ENCODE results near the gene NAT16. TPM values are rescaled to one million over a fixed set of nuclear protein-coding genes. Genes with fewer than 3 reads are reported as not detected.

NAT16 gene
- total and polyA plus RNA-seq, 10 of the 15 experiments (the other 5 are each of a cell fraction or from before 2014, with no cell fraction given), result not detected

GRCh38 chr7:101156866-101157589 is 23.1 kb downstream of the NAT16 start:
- POLR2A ChIA-PET, result interaction anchor here (1.5 to 2.0 kb wide), 2 partner anchors 8 to 15 kb away, joined by 5 read pairs; partner anchors contain the start of gene VGF
- H3K36me3 ChIP-seq (ENCODE audit: control insufficient read depth in 2 of 2, insufficient read depth in 2 of 2, low read length in 1 of 2), result peaks cover 5 to 7% of the 10 kb centered on the region in 2 experiments
- CTCF ChIA-PET, result interaction anchor here (1.0 to 7.8 kb wide), 7 partner anchors 10 to 126 kb away, joined by 3 to 112 read pairs (median 3); partner anchors contain the start of gene SERPINE1
- H4K20me1 ChIP-seq (ENCODE audit: control insufficient read depth, insufficient read depth), result no peaks in the 10 kb centered on the region
- WGBS (ENCODE audit: insufficient coverage, insufficient replicate concordance, low lambda C conversion rate, missing lambda C conversion rate), result 81% methylated on average over 14 of the region's 14 CpGs
- DNase-seq (ENCODE audit: low read depth, low spot score), result no peak
- no peak overlapping the region for H3K27ac ChIP-seq (ENCODE audit: control insufficient read depth, insufficient read depth)
- RAD21 ChIA-PET (ENCODE audit: unreplicated experiment), result interaction anchor here (0.6 to 3.0 kb wide), 3 partner anchors 9 to 13 kb away, joined by 3 to 20 read pairs (median 4); partner anchors contain the start of gene VGF
- in situ Hi-C loops (cut with MboI), result no loop called here
- peaks cover 3% of the 10 kb centered on the region; the same call in 1 of the 2 replicates for H3K4me1 ChIP-seq (ENCODE audit: control insufficient read depth, insufficient read depth, low read length)
- ATAC-seq, result no peak
- TSS peak; percentile 47 for BruUV-seq (replicated peaks)
- H2AFZ ChIP-seq (ENCODE audit: control insufficient read depth, low read depth, low read length), result no peak overlapping the region
- no peak overlapping the region for H3K4me3 ChIP-seq
- no peak overlapping the region for H3K4me2 ChIP-seq (ENCODE audit: control insufficient read depth, insufficient read depth)
- H3K9me3 ChIP-seq (replicated peaks; ENCODE audit: control insufficient read depth, insufficient read depth, low read length), result no peaks in the 10 kb centered on the region
- no peak for FAIRE-seq
- TF ChIP-seq BHLHE40 (IDR thresholded peaks at IDR 0.05; ENCODE audit: borderline replicate concordance in 1 of 2, low read depth in 2 of 2, low read length in 1 of 2) (peak; percentile 82 to 88), ZZZ3 (IDR thresholded peaks at IDR 0.05; ENCODE audit: control insufficient read depth, insufficient read length, low read depth) (no peak), RAD51 (IDR thresholded peaks at IDR 0.05) (0 out of 2 replicates have a peak, but pooled peaks have one; percentile 37), IRF3 (IDR thresholded peaks at IDR 0.05) (no peak), CBX5 (IDR thresholded peaks at IDR 0.05; ENCODE audit: low read depth) (no peak), NRF1 (conservative IDR thresholded peaks at IDR 0.05; ENCODE audit: low read depth, low read length) (no peak), KAT2A (conservative IDR thresholded peaks at IDR 0.05; ENCODE audit: control insufficient read depth, low read depth, low read length) (no peak)
- no peak overlapping the region for H3K9ac ChIP-seq (ENCODE audit: control insufficient read depth, insufficient read depth, low read length)
- no peaks in the 10 kb centered on the region for H3K27me3 ChIP-seq (replicated peaks in 1 of 2; ENCODE audit: control insufficient read depth in 2 of 2, insufficient read depth in 2 of 2, low read length in 1 of 2)
- intact Hi-C loops (cut with micrococcal nuclease; ENCODE audit: unreplicated experiment), result no loop called here
- SMC1A ChIA-PET (ENCODE audit: uncharacterized antibody, unreplicated experiment), result interaction anchor here (0.8 to 2.3 kb wide), 4 partner anchors 12 to 125 kb away, joined by 3 to 10 read pairs (median 3); no protein-coding TSS in a partner anchor
- H3K79me2 ChIP-seq (ENCODE audit: control insufficient read depth, insufficient read depth, low read length), result peaks cover 9% of the 10 kb centered on the region

Measured in GM12878 (cell line).